Midbrain (tissue), 1 donor: Measurements from ENCODE around the gene CCDC187.
"Not testable (repeated sequence)": the region's sequence is repeated elsewhere in the genome, so short reads cannot be mapped to it uniquely, and the experiment has no call there.

Experiments
- DNase-seq: peaks from one replicate; lab custom pipeline; 2025; lab: John Stamatoyannopoulos, UW

CCDC187 gene

DNA sequence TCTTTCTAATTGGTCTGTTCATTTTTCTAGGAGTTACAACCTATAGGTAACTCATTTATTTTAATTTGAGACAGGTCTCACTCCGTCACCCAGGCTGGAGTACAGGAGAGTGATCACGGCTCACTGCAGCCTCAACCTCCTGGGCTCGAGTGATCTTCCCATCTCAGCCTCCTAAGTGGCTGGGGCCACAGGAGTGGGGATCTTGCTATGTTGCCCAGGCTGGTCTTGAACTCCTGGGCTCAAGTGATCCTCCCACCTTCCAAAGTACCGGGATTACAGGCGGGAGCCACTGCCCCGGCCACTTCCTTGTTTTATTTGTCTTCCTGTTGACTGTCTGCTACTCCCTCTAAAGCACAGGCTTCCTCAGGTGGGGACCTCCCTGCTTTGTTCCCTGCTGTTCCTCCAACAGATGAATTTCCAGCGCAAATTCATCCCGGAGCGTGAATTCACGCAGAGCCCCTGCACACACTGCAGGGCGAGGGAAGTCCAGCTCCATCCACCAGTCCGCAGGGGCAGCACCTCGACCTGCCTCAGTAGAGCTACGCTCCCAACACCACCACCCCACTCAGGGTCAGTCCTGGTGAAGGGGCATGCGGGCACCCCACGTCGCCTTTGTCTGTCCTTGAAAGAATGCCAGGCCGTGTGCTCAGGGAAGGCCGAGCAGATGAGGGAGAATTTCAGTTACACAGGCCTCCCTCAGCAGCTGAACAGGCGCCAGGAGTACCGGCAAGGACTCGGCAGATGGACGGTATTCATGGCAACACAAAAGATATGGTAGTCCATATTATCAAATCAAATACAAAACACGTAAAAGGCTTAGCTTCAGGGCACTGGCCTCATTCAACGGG lies 64.5 kb downstream of the CCDC187 start:
- DNase-seq: no peak

GRCh38 chr9:136238342-136238732 lies 65.6 kb downstream of the CCDC187 start:
- no peak for DNase-seq

GRCh38 chr9:136237486-136238341 lies 66.2 kb downstream of the CCDC187 start:
- DNase-seq: no peak

DNA sequence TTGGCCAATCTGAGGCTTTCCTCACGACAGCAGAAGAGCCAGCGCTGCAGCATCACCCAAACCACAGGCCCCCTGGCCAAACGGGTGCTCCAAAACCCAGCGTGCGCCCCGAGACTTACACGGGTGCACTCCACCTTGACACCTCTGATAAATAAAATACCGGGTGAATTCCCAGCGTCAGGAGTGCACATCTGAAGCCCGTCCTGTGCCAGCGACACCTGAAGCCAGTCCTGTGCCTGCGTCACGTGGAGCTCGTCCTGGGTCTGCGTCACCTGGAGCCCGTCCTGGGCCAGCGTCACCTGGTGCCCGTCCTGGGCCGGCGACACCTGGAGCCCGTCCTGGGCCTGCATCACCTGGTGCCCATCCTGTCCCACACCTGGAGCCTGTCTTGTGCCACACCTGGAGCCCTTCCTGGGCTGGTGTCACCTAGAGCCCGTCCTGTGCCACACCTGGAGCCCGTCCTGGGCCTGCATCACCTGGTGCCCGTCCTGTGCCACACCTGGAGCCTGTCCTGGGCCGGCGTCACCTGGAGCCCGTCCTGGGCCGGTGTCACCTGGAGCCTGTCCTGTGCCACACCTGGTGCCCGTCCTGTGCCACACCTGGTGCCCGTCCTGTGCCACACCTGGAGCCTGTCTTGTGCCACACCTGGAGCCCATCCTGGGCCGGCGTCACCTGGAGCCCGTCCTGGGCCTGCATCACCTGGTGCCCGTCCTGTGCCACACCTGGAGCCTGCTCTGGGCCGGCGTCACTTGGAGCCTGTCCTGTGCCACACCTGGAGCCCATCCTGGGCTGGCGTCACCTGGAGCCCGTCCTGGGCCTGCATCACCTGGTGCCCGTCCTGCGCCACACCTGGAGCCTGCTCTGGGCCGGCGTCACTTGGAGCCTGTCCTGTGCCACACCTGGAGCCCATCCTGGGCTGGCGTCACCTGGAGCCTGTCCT lies 67.2 kb downstream of the CCDC187 start:
- not testable (repeated sequence) for DNase-seq

GRCh38 chr9:136235709-136236455 lies 68.0 kb downstream of the CCDC187 start:
- no peak for DNase-seq

GRCh38 chr9:136235171-136235570 lies 68.7 kb downstream of the CCDC187 start:
- no peak for DNase-seq

GRCh38 chr9:136234597-136234996 lies 69.3 kb downstream of the CCDC187 start:
- no peak for DNase-seq

GRCh38 chr9:136233868-136234267 lies 70.0 kb downstream of the CCDC187 start:
- no peak for DNase-seq

DNA sequence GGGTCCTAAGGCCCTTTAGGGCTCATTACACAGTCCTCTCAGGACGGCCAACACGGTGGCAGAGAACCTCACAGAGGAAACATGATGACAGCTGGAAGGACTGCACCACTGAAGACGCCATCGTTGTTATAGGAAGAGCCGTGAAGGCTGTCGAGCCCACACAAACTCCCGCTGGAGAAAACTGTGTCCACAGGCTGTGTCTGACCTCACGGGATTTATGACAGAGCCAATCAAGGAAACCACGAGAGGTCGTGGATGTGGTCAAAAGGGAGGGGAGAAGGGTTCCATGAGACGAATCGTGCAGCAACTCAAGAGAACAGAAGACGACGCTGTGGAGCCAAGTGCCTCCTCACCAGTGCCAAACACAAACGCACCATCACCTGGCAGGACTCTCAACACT lies 70.5 kb downstream of the CCDC187 start:
- DNase-seq: no peak

GRCh38 chr9:136232969-136233368 lies 70.9 kb downstream of the CCDC187 start:
- no peak for DNase-seq

- DNase-seq: no peak
These were observed 72.2 kb downstream of the CCDC187 start for GRCh38 chr9:136231478-136232297.

DNA sequence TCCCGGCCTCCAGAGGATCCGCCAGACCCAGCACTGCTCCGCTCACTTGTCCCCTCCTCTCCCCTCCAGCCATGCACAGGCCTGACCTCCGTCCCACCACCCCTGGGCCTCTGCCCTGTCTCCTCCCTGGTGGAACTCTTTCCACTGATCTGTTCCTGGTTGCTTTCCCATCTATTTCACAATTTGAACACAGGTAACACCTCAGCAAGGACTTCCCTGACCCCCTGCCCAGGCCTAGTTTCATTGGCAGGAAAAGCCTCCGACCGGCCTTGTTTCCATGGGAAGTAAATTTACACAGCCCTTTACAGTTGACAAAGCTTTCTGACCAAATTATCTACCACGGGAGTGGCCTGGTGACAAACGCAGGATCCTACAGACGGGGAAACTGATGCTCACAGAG lies 73.1 kb downstream of the CCDC187 start:
- DNase-seq: no peak

DNA sequence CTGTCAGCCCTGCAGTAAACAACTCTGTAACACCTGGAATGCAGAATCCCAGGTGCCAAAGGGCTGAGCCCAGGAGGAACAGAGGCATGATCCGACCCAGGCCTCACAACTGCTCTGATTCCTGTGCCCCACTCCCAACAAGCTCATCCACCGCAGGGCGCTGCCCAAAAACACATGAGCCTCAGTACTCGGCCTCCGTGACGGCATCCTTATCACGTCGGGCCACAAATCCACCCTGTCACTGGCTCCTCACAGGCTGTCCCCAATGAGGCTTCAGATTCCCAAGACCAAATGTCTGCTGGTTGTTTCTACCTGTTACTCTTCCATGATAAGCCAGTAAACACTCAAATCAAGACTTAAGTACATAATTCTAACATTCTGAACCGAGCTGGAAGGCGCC lies 73.5 kb downstream of the CCDC187 start:
- DNase-seq: no peak

DNA sequence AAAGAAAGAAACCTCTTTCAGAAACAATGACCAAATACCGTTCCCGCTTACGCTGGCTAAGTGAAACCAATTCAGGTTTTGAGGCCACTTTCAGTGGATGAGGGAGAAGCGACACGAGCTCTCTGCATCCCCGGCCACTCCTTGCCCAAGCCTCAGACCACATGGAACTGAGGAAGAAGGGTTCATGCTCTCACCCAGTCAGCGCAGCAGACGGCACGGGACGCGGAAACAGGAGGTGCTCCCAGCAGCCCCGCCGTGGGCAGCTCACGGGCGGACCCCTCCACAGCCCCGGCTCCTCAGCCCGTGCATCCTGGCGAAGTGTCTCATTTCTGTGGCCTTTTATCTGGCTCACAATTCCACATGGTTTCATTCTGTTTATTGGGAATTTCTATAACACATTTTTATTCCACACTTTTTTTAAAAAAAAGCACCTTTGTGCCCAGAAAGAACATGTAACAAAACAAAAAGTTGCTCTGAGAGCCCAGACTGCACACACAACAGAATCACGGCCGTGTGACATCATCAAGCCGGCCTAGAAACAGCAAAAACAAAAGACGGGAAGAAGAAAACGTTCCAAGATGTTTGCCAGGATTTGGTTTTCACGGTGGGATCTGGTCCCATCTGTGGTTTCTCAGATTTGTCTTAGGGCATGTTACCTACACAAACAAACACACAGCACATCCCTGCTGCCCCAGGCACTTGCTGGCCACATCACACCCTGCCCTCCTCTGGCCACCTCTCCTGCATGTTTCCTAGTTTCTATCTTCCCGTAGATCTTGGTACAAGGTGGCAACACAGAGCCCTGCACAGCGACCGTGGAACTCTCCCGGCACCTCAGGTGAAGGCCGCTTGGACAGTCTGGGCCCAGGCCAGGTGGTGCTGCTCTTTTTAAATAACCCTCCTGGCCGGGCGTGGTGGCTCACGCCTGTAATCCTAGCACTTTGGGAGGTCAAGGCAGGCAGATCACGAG lies 74.5 kb downstream of the CCDC187 start:
- DNase-seq: no peak

DNA sequence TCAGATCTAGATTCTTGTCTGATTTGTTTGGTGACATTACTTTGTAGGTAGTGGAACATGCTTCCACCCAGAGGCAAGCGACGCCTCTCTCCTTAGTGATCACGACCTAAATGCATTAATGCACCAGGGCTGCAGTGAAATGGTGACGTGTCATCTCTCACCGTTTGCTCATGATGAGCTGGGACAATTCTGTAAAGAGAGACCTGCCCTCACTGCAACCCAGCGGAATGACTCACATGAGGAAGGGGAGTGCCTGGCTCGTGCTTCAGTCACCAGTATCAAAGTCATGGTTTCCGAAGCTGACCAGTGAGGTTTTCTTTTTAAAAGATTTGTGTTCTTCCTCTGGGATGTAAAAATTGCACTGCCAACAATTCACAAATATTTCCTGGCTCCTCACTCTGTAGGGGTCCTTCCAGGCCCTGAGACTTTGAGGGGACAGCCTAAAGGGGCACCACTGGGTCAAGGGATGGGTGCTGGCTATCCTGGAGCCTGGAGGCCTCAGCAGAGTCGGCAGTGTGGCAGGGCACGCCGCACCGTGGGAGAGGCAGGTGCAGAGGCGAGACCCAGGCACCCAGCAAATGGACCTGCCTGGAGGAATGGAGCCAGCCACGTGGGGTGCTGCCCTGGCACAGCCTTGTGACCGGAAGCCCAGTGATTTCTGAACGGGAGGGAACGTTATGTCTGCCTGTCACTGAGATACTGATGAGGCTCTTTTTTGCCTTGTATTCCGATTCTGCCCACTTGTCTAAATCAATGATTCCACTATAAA lies 75.6 kb downstream of the CCDC187 start:
- no peak for DNase-seq

DNA sequence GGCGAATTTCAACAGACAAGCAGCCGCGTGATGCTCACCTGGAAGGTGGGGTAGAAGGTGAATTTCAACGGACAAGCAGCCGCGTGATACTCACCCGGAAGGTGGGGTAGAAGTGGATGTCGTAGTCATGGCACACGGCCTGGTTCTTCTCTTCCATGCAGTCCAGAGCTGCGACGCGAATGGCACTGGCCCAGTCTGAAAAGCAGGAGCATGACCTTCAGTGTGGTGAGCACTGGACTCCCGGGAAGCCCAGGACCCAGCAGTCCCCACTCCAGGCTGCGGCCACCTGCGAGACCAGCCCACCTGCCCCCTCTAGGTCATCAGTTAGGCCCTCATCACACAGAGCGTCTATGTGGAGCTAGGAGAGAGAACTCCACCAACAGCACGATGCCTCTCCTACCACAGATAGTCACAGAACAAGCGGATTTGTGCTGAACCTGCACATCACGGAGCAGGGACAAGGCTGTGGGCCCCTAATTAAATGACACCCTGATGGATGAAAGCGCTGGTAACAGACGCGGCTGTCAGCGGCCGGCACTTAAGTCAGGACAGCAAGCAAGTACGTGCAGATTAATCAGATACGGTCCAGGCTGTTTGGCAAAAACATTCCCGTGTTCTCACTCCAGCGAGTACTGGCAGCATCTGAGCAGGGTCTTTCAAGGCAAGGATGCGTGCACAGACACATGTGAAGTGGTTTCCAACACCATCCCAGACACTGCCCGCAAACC lies 77.0 kb downstream of the CCDC187 start:
- no peak for DNase-seq
